B cell (primary cell): Measurements from ENCODE around the gene ANKRD28. TPM values are rescaled to one million over a fixed set of nuclear protein-coding genes. Genes with fewer than 3 reads are reported as not detected.

ENCODE experiments used
- ATAC-seq: fragments of 200-7000 bp; cut with Tn5 transposase; one replicate; pipeline ENCODE4 v1.10.0; 2021; ENCODE audit warnings: low read depth, mild to moderate bottlenecking, moderate number of reproducible peaks, moderate library complexity
- CTCF ChIA-PET: fragments of 350-600 bp; sonication (Branson Sonifier 250); formaldehyde crosslinking; loops from one replicate; lab custom pipeline; 2021; ENCODE audit warnings: antibody characterized with exemption, inconsistent platforms; lab: Charles Lee
- POLR2A ChIA-PET: fragments of 350-600 bp; sonication (Branson Sonifier 250); formaldehyde crosslinking; loops from one replicate; lab custom pipeline; 2021; ENCODE audit warnings: antibody characterized with exemption; lab: Charles Lee
- DNase-seq: peaks from one replicate; pipeline ENCODE4 v3.0.0; 2013
- H2AFZ ChIP-seq: 2 replicates; pipeline ENCODE4 v1.6.1; 2012; ENCODE audit warnings: mild to moderate bottlenecking, low read depth, low read length; ENCODE audit not compliant: insufficient read depth, poor library complexity, severe bottlenecking
- H3K27ac ChIP-seq, 2 donors: 1 replicate in 1 of 2; 2 replicates in 1 of 2; pipeline ENCODE4 v1.5.1; 2012 to 2013; ENCODE audit warnings: low read length in 2 of 2, mild to moderate bottlenecking in 2 of 2, moderate library complexity in 1 of 2
- H3K27me3 ChIP-seq, 4 experiments: fragments of 200-600 bp in 1 of 4; sonication (generic) in 1 of 4; replicated peaks in 1 of 4; 1 replicate in 2 of 4; 2 replicates in 2 of 4; pipeline versions ENCODE4 v1.6.1 to v1.7.0; 2013 to 2016; ENCODE audit warnings: low read length in 3 of 4, mild to moderate bottlenecking in 2 of 4, mixed read lengths in 1 of 4, moderate library complexity in 1 of 4; ENCODE audit not compliant: insufficient read depth in 4 of 4, control insufficient read depth in 3 of 4; ENCODE audit errors: control extremely low read depth in 1 of 4
- H3K36me3 ChIP-seq, 2 experiments: replicated peaks in 1 of 2; 1 replicate in 1 of 2; 2 replicates in 1 of 2; pipeline versions ENCODE4 v1.6.1 to v1.7.1; 2013; ENCODE audit warnings: low read length in 1 of 2; ENCODE audit not compliant: insufficient read depth in 2 of 2, control insufficient read depth in 1 of 2; ENCODE audit errors: control extremely low read depth in 1 of 2, extremely low read depth in 1 of 2
- H3K4me1 ChIP-seq, 2 donors: fragments of 200-600 bp in 1 of 2; sonication (generic) in 1 of 2; 1 replicate in 1 of 2; 2 replicates in 1 of 2; pipeline versions ENCODE4 v1.5.1 to v1.6.1; 2013 to 2017; ENCODE audit warnings: low read length in 2 of 2; ENCODE audit not compliant: control insufficient read depth in 2 of 2, insufficient read depth in 2 of 2
- H3K4me2 ChIP-seq: replicated peaks from 2 replicates; pipeline ENCODE3; 2012; ENCODE audit warnings: mild to moderate bottlenecking, low read depth, low read length; ENCODE audit not compliant: poor library complexity, severe bottlenecking
- H3K4me3 ChIP-seq, 5 experiments: fragments of 200-600 bp in 1 of 5; sonication (generic) in 1 of 5; 1 replicate in 3 of 5; 2 replicates in 2 of 5; pipeline versions ENCODE4 v1.5.1 to v1.7.0; 2011 to 2016; ENCODE audit warnings: low read length in 4 of 5, mild to moderate bottlenecking in 4 of 5, low read depth in 2 of 5, control low read depth in 1 of 5, moderate library complexity in 1 of 5; ENCODE audit not compliant: insufficient read depth in 1 of 5; ENCODE audit errors: control extremely low read depth in 1 of 5, extremely low read depth in 1 of 5
- H3K79me2 ChIP-seq: fragments of 200-600 bp; sonication (generic); one replicate; pipeline ENCODE4 v1.6.0; 2016; ENCODE audit warnings: low read length; ENCODE audit not compliant: control insufficient read depth, insufficient read depth
- H3K9ac ChIP-seq: fragments of 200-600 bp; sonication (generic); 2 replicates; pipeline ENCODE4 v1.6.1; 2017; ENCODE audit warnings: mild to moderate bottlenecking, low read length, moderate library complexity
- H3K9me3 ChIP-seq, 3 donors: one replicate each; pipeline versions ENCODE4 v1.6.1 to v1.7.1; 2013; ENCODE audit warnings: low read length in 2 of 3; ENCODE audit not compliant: control insufficient read depth in 2 of 3, insufficient read depth in 1 of 3; ENCODE audit errors: control extremely low read depth in 1 of 3
- H4K20me1 ChIP-seq: 2 replicates; pipeline ENCODE4 v1.6.0; 2012; ENCODE audit warnings: mild to moderate bottlenecking, low read length; ENCODE audit not compliant: insufficient read depth, control insufficient read depth, poor library complexity, severe bottlenecking
- H3K27ac Mint-ChIP-seq: one replicate; pipeline ENCODE4 v1.8.0; 2021; ENCODE audit warnings: mixed read lengths
- H3K27me3 Mint-ChIP-seq: one replicate; pipeline ENCODE4 v1.8.0; 2021; ENCODE audit warnings: mixed read lengths
- H3K4me1 Mint-ChIP-seq: one replicate; pipeline ENCODE4 v1.8.0; 2021; ENCODE audit warnings: mixed read lengths
- H3K4me3 Mint-ChIP-seq: one replicate; pipeline ENCODE4 v1.8.0; 2021; ENCODE audit warnings: mixed read lengths
- H3K9me3 Mint-ChIP-seq: one replicate; pipeline ENCODE4 v1.8.0; 2022; ENCODE audit warnings: mixed read lengths; ENCODE audit not compliant: insufficient read depth
- EZH2 ChIP-seq: IDR thresholded peaks from 2 replicates; pipeline ENCODE4 v1.6.1; 2012; ENCODE audit warnings: borderline replicate concordance, low read depth, mild to moderate bottlenecking, moderate library complexity, low read length; ENCODE audit not compliant: insufficient read depth, poor library complexity, severe bottlenecking
- WGBS: methylation state at CpG from one replicate; pipeline ENCODE4 v1.1.5; 2013; ENCODE audit warnings: missing lambda C conversion rate; ENCODE audit not compliant: insufficient coverage; 5-methylcytosine and 5-hydroxymethylcytosine counted together
- intact Hi-C: fragments of 100-400 bp; cut with micrococcal nuclease; formaldehyde crosslinking; loops from one replicate; pipeline ENCODE4 v1.10.0; 2022
- polyA plus RNA-seq: library from polyadenylated mRNA; depleted of rRNA; stranded (reverse); fragments of >200 nt; gene quantifications from 2 replicates; pipeline ENCODE4 v1.2.3, GENCODE V29; 2012
- total RNA-seq, 2 donors: library from RNA; stranded (reverse); fragments of 120-200 nt in 1 of 2; gene quantifications; 1 replicate in 1 of 2; 2 replicates in 1 of 2; pipeline versions ENCODE4 v1.2.3 to v1.2.4, GENCODE V29; 2013 to 2022
- TF ChIP-seq, protein P1 (sequence below): fragments of 200-600 bp; IDR thresholded peaks from one replicate; pipeline ENCODE4 v1.8.0; 2022; ENCODE audit warnings: antibody characterized with exemption, mild to moderate bottlenecking

ANKRD28 gene
- total and polyA plus RNA-seq, 2 donors (not counting 1 experiment from before 2014, with no cell fraction given) = 20.7 to 37.4 TPM

DNA sequence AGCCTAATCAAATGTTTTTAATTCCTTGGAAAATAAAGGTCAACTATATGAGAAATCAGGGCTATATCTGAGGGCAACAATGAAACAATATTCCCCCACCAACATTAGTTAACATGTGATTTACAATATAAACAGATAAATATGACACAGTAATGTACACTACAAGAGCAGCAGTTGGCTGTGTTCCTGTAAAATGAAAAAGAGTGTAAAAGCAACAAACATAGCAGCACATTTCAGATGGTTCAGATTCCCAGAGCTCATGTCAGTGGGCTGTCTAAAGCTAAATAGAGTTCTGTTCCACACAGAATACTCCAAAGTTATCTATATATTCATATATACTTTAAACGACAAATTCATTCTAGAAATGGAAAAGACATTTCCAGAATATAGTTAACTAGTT, 42.6 kb downstream of the ANKRD28 start:
- no peak overlapping the region for H2AFZ ChIP-seq
- H4K20me1 ChIP-seq = no peaks in the 10 kb centered on the region
- H3K4me1 ChIP-seq = no peaks in the 10 kb centered on the region
- no peak overlapping the region for H3K27ac Mint-ChIP-seq
- peaks cover 9% of the 10 kb centered on the region for H3K4me1 Mint-ChIP-seq
- H3K27me3 ChIP-seq = no peaks in the 10 kb centered on the region
- ChIA-PET POLR2A (no interaction called here), CTCF (no interaction called here)
- no peaks in the 10 kb centered on the region for H3K27me3 Mint-ChIP-seq
- TF ChIP-seq, protein P1, sequence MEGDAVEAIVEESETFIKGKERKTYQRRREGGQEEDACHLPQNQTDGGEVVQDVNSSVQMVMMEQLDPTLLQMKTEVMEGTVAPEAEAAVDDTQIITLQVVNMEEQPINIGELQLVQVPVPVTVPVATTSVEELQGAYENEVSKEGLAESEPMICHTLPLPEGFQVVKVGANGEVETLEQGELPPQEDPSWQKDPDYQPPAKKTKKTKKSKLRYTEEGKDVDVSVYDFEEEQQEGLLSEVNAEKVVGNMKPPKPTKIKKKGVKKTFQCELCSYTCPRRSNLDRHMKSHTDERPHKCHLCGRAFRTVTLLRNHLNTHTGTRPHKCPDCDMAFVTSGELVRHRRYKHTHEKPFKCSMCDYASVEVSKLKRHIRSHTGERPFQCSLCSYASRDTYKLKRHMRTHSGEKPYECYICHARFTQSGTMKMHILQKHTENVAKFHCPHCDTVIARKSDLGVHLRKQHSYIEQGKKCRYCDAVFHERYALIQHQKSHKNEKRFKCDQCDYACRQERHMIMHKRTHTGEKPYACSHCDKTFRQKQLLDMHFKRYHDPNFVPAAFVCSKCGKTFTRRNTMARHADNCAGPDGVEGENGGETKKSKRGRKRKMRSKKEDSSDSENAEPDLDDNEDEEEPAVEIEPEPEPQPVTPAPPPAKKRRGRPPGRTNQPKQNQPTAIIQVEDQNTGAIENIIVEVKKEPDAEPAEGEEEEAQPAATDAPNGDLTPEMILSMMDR = no peak
- TF ChIP-seq EZH2 = no peak
- no peak overlapping the region for H3K9ac ChIP-seq
- H3K4me3 Mint-ChIP-seq = no peak overlapping the region
- no peak overlapping the region for H3K4me2 ChIP-seq
- DNase-seq (no peak), ATAC-seq (no peak)
- H3K27ac ChIP-seq = no peak overlapping the region
- H3K9me3 Mint-ChIP-seq = no peaks in the 10 kb centered on the region
- WGBS = no CpG with 5 or more reads among the region's 1 CpG
- H3K36me3 ChIP-seq = peaks cover 12 to 16% of the 10 kb centered on the region in 2 experiments
- H3K79me2 ChIP-seq = no peaks in the 10 kb centered on the region
- no peaks in the 10 kb centered on the region for H3K9me3 ChIP-seq
- intact Hi-C loops = no loop called here
- no peak overlapping the region for H3K4me3 ChIP-seq

GRCh38 chr3:15754047-15754446, 43.7 kb downstream of the ANKRD28 start:
- no CpG with 5 or more reads among the region's 2 CpGs for WGBS
- Mint-ChIP-seq H3K27ac (no peak overlapping the region), H3K4me3 (no peak overlapping the region), H3K9me3 (no peaks in the 10 kb centered on the region), H3K27me3 (no peaks in the 10 kb centered on the region), H3K4me1 (peaks cover 9% of the 10 kb centered on the region)
- Histone ChIP-seq H3K4me1 (no peaks in the 10 kb centered on the region), H3K9ac (no peak overlapping the region), H3K27ac (no peak overlapping the region), H3K9me3 (no peaks in the 10 kb centered on the region), H3K4me3 (no peak overlapping the region), H3K36me3 (peaks cover 10 to 21% of the 10 kb centered on the region in 2 experiments), H4K20me1 (no peaks in the 10 kb centered on the region), H3K27me3 (no peaks in the 10 kb centered on the region), H3K79me2 (no peaks in the 10 kb centered on the region), H3K4me2 (no peak overlapping the region), H2AFZ (no peak overlapping the region)
- ChIA-PET POLR2A (no interaction called here), CTCF (no interaction called here)
- intact Hi-C loops = no loop called here
- DNase-seq (no peak), ATAC-seq (no peak)
- TF ChIP-seq, protein P1 = no peak
- TF ChIP-seq EZH2 = no peak
